Measurements from ENCODE around the gene NCCRP1. TPM values are rescaled to one million over a fixed set of nuclear protein-coding genes. Genes with fewer than 3 reads are reported as not detected.

Gene NCCRP1
- total RNA-seq, 6 experiments from 2014 or later = not detected

DNA sequence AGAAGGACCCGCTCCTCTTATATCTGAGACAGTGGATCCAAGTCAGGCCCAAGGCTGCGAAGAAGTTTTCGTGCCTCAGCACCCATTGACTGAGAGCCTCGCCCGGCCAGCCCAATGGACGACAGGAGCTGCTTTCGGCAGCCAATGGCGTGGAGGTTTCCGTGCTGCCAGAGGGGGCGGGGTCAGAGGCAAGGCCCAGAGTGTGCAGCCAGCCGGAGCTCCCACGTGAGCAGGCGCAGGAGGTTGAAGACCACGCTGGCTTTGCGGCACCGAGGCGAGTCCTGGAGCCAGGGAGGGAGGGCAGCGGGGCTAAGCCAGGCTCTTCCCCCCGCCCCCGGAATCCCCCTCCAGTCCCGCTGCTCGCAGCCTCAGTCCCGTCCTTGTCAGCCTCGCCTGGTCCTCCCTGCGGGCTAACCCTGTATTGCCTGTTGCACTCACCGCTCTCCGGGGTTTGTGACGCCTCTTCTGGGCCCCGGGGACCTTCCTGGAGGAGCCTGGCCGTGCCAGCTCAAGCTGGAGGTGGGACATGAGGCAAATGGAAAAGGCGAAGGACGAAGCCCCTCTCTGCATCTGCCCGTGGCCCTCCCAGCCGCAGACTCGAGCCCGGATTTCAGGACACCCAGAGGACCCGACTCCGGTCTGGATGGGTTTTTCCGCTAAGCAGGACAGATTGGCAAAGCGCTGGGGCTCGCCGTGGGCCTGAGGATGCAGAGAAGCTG, 50.3 kb downstream of the NCCRP1 start:
- TF ChIP-seq, protein P1, sequence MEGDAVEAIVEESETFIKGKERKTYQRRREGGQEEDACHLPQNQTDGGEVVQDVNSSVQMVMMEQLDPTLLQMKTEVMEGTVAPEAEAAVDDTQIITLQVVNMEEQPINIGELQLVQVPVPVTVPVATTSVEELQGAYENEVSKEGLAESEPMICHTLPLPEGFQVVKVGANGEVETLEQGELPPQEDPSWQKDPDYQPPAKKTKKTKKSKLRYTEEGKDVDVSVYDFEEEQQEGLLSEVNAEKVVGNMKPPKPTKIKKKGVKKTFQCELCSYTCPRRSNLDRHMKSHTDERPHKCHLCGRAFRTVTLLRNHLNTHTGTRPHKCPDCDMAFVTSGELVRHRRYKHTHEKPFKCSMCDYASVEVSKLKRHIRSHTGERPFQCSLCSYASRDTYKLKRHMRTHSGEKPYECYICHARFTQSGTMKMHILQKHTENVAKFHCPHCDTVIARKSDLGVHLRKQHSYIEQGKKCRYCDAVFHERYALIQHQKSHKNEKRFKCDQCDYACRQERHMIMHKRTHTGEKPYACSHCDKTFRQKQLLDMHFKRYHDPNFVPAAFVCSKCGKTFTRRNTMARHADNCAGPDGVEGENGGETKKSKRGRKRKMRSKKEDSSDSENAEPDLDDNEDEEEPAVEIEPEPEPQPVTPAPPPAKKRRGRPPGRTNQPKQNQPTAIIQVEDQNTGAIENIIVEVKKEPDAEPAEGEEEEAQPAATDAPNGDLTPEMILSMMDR (IDR thresholded peaks at IDR 0.05) = no peak
- Mint-ChIP-seq H3K4me3 (no peak overlapping the region), H3K36me3 (ENCODE audit: low read depth) (no peaks in the 10 kb centered on the region), H3K27ac (no peak overlapping the region), H3K27me3 (ENCODE audit: insufficient read depth) (peaks cover 19% of the 10 kb centered on the region), H3K9me3 (no peaks in the 10 kb centered on the region), H3K4me1 (ENCODE audit: low read depth) (no peaks in the 10 kb centered on the region)
- no peak for DNase-seq

DNA sequence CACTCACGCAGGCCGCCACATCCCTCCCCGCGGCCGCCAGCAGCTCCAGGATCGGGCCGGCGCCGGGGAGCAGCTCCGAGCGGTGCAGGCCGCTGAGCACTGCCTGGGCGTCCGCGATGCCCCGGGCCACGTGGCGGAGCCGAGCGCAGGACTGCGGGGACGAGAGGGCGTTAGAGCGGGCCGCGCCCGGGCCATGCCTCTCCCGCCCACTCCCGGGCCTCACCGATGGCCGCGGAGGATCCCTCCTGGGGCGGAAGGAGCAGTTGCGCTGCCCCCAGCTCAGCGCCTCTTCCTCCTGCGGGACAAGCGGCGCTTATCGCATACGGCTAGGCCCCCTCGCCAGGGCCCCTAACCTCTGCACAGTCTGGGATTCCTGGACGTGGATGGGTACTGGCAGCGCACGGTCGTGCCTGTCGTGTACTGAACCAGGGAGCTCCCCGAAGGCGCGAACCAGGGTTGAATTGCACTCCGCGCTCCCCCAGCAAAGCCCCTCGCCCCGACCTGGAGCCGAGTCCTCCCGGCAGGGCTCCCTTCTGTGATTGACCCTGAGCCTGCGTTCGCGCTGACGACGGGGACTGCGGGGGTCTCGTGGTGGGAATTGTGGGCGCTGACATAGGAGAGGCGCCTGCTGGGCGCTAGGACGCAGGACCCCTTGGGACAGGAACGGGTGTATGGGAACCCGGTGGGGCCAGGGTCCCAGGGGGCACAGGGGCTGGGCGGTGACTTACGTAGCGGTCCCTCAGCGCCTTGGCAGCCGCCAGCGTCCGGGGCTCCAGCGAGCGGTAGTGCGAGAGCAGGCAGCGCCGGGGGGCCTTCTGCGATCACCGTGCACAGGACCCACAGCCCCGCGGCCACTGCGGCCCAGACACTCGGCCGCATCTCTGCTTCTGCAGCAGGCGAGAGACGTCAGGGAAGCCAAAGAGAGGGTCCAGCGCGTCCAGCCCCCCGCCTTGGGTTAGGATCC, 51.2 kb downstream of the NCCRP1 start:
- DNase-seq = no peak
- peaks cover 26% of the 10 kb centered on the region for H3K27me3 Mint-ChIP-seq (ENCODE audit: insufficient read depth)

DNA sequence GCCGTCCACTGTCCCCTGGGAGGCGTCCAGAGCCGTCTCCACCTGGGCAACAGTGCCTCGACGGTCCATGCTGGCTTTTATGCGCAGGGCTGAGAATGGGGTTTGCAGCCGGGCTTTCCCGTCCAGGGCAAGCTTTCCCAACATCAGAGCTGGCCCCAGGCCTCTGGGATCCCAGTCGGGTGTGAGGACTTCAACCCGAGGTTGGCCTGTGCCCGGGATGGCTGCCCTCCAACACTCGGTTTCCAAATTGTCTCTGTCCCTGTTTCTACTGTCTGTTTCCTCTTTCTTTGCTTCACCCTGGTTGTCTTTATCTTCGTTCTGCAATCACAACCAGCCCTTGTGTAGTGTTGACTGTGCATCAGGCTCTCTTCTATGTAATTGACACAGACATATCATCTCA, 52.0 kb downstream of the NCCRP1 start, which contains the start of gene IFNL4:
Gene IFNL4, minus strand, starts transcription at position 51 of the 400 bp plus-strand sequence.
- Mint-ChIP-seq H3K27ac (no peak within 1 kb of the TSS), H3K4me1 (ENCODE audit: low read depth) (no peaks in the 10 kb centered on the region), H3K27me3 (ENCODE audit: insufficient read depth) (peaks cover 27% of the 10 kb centered on the region), H3K36me3 (ENCODE audit: low read depth) (no peaks in the 10 kb centered on the region), H3K4me3 (no peak within 1 kb of the TSS), H3K9me3 (no peaks in the 10 kb centered on the region)
- no peak for DNase-seq
- TF ChIP-seq, protein P1 (IDR thresholded peaks at IDR 0.05) = no peak

More for the DNA sequence above, 51.2 kb downstream of the NCCRP1 start:
- no peaks in the 10 kb centered on the region for H3K4me1 Mint-ChIP-seq (ENCODE audit: low read depth)
- no peak overlapping the region for H3K27ac Mint-ChIP-seq
- H3K4me3 Mint-ChIP-seq = no peak overlapping the region
- H3K9me3 Mint-ChIP-seq = no peaks in the 10 kb centered on the region
- TF ChIP-seq, protein P1 (IDR thresholded peaks at IDR 0.05) = no peak
- no peaks in the 10 kb centered on the region for H3K36me3 Mint-ChIP-seq (ENCODE audit: low read depth)

DNA sequence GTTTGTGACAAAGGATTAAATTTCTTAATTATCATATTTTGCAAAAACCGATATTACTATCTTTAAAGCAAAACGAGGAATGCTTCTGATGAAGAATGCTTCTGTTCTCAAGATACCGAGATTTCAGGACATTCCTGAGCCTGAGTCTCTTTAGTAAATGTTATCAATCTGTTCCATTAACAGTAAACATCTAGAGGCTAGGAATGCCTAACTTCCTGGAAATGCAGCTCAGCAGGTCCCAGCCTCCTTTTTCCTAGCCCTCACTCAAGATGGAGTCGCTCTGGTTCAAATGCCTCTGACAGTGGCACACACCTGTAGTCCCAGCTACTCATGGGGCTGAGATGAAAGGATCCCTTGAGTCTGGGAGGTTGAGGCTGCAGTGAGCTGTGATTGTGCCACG, 54.3 kb downstream of the NCCRP1 start:
- no peak for DNase-seq
- TF ChIP-seq, protein P1 (IDR thresholded peaks at IDR 0.05) = no peak
- Mint-ChIP-seq H3K27ac (no peak overlapping the region), H3K4me3 (no peak overlapping the region), H3K36me3 (ENCODE audit: low read depth) (no peaks in the 10 kb centered on the region), H3K4me1 (ENCODE audit: low read depth) (no peaks in the 10 kb centered on the region), H3K9me3 (no peaks in the 10 kb centered on the region), H3K27me3 (ENCODE audit: insufficient read depth) (peaks cover 33% of the 10 kb centered on the region)

Other genes with a start within 250 kb of the NCCRP1 start
- 10 to 100 TPM; 17.5 to 21.5 (median 18.7) TPM for gene FBXO17, start 221.2 kb upstream of the NCCRP1 start, total RNA-seq (2021; fragmentation: NEBNext Ultra II Directional; extraction: Animal tissue kit (Norgen Biotek cat#: 25700))
- 1 to 10 TPM in 3 of 6 experiments, under 1 TPM in 3; 0.47 to 2.2 (median 0.90) TPM for gene FBXO27, start 164.4 kb upstream of the NCCRP1 start, total RNA-seq (2021; fragmentation: NEBNext Ultra II Directional; extraction: Animal tissue kit (Norgen Biotek cat#: 25700))
- not detected for gene ACP7, start 112.6 kb upstream of the NCCRP1 start, total RNA-seq (2021; fragmentation: NEBNext Ultra II Directional; extraction: Animal tissue kit (Norgen Biotek cat#: 25700))
- 10 to 100 TPM; 35.4 to 40.4 (median 35.8) TPM for gene PAK4, start 71.2 kb upstream of the NCCRP1 start, total RNA-seq (2021; fragmentation: NEBNext Ultra II Directional; extraction: Animal tissue kit (Norgen Biotek cat#: 25700))
- gene SYCN, start 7.3 kb downstream of the NCCRP1 start, total RNA-seq (2021; fragmentation: NEBNext Ultra II Directional; extraction: Animal tissue kit (Norgen Biotek cat#: 25700)) = not detected
- gene IFNL3, start 48.0 kb downstream of the NCCRP1 start, total RNA-seq (2021; fragmentation: NEBNext Ultra II Directional; extraction: Animal tissue kit (Norgen Biotek cat#: 25700)) = not detected
- gene IFNL4, start 51.9 kb downstream of the NCCRP1 start, total RNA-seq (2021; fragmentation: NEBNext Ultra II Directional; extraction: Animal tissue kit (Norgen Biotek cat#: 25700)) = not detected
- not detected for gene IFNL2, start 71.4 kb downstream of the NCCRP1 start, total RNA-seq (2021; fragmentation: NEBNext Ultra II Directional; extraction: Animal tissue kit (Norgen Biotek cat#: 25700))
- not detected for gene IFNL1, start 99.4 kb downstream of the NCCRP1 start, total RNA-seq (2021; fragmentation: NEBNext Ultra II Directional; extraction: Animal tissue kit (Norgen Biotek cat#: 25700))
- gene LRFN1, start 123.9 kb downstream of the NCCRP1 start, total RNA-seq (2021; fragmentation: NEBNext Ultra II Directional; extraction: Animal tissue kit (Norgen Biotek cat#: 25700)) = under 1 TPM in 2 of 6 experiments, not detected in 4; 0.07 to 0.14 TPM
- 1 to 10 TPM in 1 of 6 experiments, under 1 TPM in 5; 0.37 to 1.1 (median 0.77) TPM for gene GMFG, start 139.1 kb downstream of the NCCRP1 start, total RNA-seq (2021; fragmentation: NEBNext Ultra II Directional; extraction: Animal tissue kit (Norgen Biotek cat#: 25700))
- gene SAMD4B, start 145.5 kb downstream of the NCCRP1 start, total RNA-seq (2021; fragmentation: NEBNext Ultra II Directional; extraction: Animal tissue kit (Norgen Biotek cat#: 25700)) = 100 to 1,000 TPM; 107 to 133 (median 124) TPM
- 10 to 100 TPM; 46.8 to 70.0 (median 60.6) TPM for gene PAF1, start 194.1 kb downstream of the NCCRP1 start, total RNA-seq (2021; fragmentation: NEBNext Ultra II Directional; extraction: Animal tissue kit (Norgen Biotek cat#: 25700))
- 10 to 100 TPM; 38.2 to 48.5 (median 45.2) TPM for gene MED29, start 194.4 kb downstream of the NCCRP1 start, total RNA-seq (2021; fragmentation: NEBNext Ultra II Directional; extraction: Animal tissue kit (Norgen Biotek cat#: 25700))
- gene ZFP36, start 209.9 kb downstream of the NCCRP1 start, total RNA-seq (2021; fragmentation: NEBNext Ultra II Directional; extraction: Animal tissue kit (Norgen Biotek cat#: 25700)) = 10 to 100 TPM; 30.9 to 81.6 (median 68.5) TPM
- gene PLEKHG2, start 215.7 kb downstream of the NCCRP1 start, total RNA-seq (2021; fragmentation: NEBNext Ultra II Directional; extraction: Animal tissue kit (Norgen Biotek cat#: 25700)) = 10 to 100 TPM; 38.3 to 56.0 (median 45.7) TPM
- gene RPS16, start 239.0 kb downstream of the NCCRP1 start, total RNA-seq (2021; fragmentation: NEBNext Ultra II Directional; extraction: Animal tissue kit (Norgen Biotek cat#: 25700)) = 1,000 to 10,000 TPM; 1,647 to 2,008 (median 1,885) TPM
- gene SUPT5H, start 248.6 kb downstream of the NCCRP1 start, total RNA-seq (2021; fragmentation: NEBNext Ultra II Directional; extraction: Animal tissue kit (Norgen Biotek cat#: 25700)) = 100 to 1,000 TPM; 102 to 129 (median 107) TPM

Data from HFFc6 (cell line).